Endothelial cell of umbilical vein (primary cell): ENCODE data around the gene ACAA1. TPM values are rescaled to one million over a fixed set of nuclear protein-coding genes. Genes with fewer than 3 reads are reported as not detected.

ENCODE experiments used
- BruUV-seq: library from RNA; stranded (reverse); fragments of 400-500 nt; replicated peaks from 2 replicates; lab custom pipeline; 2021; lab: Mats Ljungman, UMichigan
- CTCF ChIA-PET: fragments of 300-600, 350-600 bp; sonication (Branson Sonifier 250); formaldehyde crosslinking; loops from one replicate; lab custom pipeline; 2021; ENCODE audit warnings: antibody characterized with exemption, inconsistent platforms; lab: Charles Lee
- POLR2A ChIA-PET: fragments of 300-600, 350-600 bp; sonication (Branson Sonifier 250); formaldehyde crosslinking; loops from one replicate; lab custom pipeline; 2021; ENCODE audit warnings: antibody characterized with exemption, inconsistent platforms; lab: Charles Lee
- DNase-seq: peaks from one replicate; pipeline ENCODE4 v3.0.0-alpha.2; 2011; ENCODE audit warnings: low read depth, low spot score
- FAIRE-seq: peaks from 2 replicates; lab custom pipeline; 2011; peaks lifted over from hg19 to GRCh38; lab: Jason Lieb, UNC
- H2AFZ ChIP-seq: 2 replicates; pipeline ENCODE4 v1.6.0; 2012; ENCODE audit warnings: low read depth, low read length, control low read depth, inconsistent platforms
- H3K27ac ChIP-seq: 2 replicates; pipeline ENCODE4 v1.5.1; 2011; ENCODE audit warnings: low read depth, mild to moderate bottlenecking, control low read depth, low read length, moderate library complexity; ENCODE audit not compliant: insufficient read depth
- H3K27me3 ChIP-seq, 2 experiments: 2 replicates each; pipeline versions ENCODE4 v1.6.0 to v1.6.1; 2011; ENCODE audit warnings: low read length in 2 of 2, mixed read lengths in 1 of 2; ENCODE audit not compliant: control insufficient read depth in 2 of 2, insufficient read depth in 2 of 2
- H3K36me3 ChIP-seq, 2 experiments: 2 replicates in 1 of 2; 3 replicates in 1 of 2; pipeline ENCODE4 v1.5.1; 2011; ENCODE audit warnings: low read length in 2 of 2, mild to moderate bottlenecking in 1 of 2, moderate library complexity in 1 of 2; ENCODE audit not compliant: control insufficient read depth in 2 of 2, insufficient read depth in 2 of 2; ENCODE audit errors: extremely low read depth in 1 of 2
- H3K4me1 ChIP-seq: 3 replicates; pipeline ENCODE4 v1.5.1; 2011; ENCODE audit warnings: mild to moderate bottlenecking, low read length; ENCODE audit not compliant: control insufficient read depth, insufficient read depth; ENCODE audit errors: extremely low read depth
- H3K4me2 ChIP-seq: 2 replicates; pipeline ENCODE4 v1.6.1; 2011; ENCODE audit warnings: low read length, control low read depth, mixed read lengths; ENCODE audit not compliant: insufficient read depth
- H3K4me3 ChIP-seq, 3 experiments: fragments of 200-600 bp in 1 of 3; sonication (generic), shearing (Covaris generic) in 1 of 3; replicated peaks in 1 of 3; 2 replicates each; pipeline ENCODE4 v1.5.1; 2011 to 2016; ENCODE audit warnings: control low read depth in 3 of 3, low read length in 3 of 3, mild to moderate bottlenecking in 2 of 3, inconsistent platforms in 1 of 3, low read depth in 1 of 3, moderate library complexity in 1 of 3; ENCODE audit not compliant: insufficient read depth in 1 of 3
- H3K79me2 ChIP-seq: 2 replicates; pipeline ENCODE4 v1.6.0; 2012; ENCODE audit warnings: low read length, inconsistent platforms; ENCODE audit not compliant: control insufficient read depth, insufficient read depth
- H3K9ac ChIP-seq: replicated peaks from 2 replicates; pipeline ENCODE3; 2011; ENCODE audit warnings: low read length, control low read depth; ENCODE audit not compliant: insufficient read depth; ENCODE audit errors: extremely low read depth
- H3K9me1 ChIP-seq: replicated peaks from 3 replicates; pipeline ENCODE4 v1.6.0; 2011; ENCODE audit warnings: mild to moderate bottlenecking, low read length; ENCODE audit not compliant: control insufficient read depth, insufficient read depth; ENCODE audit errors: extremely low read depth
- H3K9me3 ChIP-seq: replicated peaks from 2 replicates; pipeline ENCODE4 v1.5.1; 2012; ENCODE audit warnings: low read length, inconsistent platforms; ENCODE audit not compliant: control insufficient read depth, insufficient read depth
- H4K20me1 ChIP-seq: replicated peaks from 2 replicates; pipeline ENCODE3; 2011; ENCODE audit warnings: mild to moderate bottlenecking, low read length; ENCODE audit not compliant: control insufficient read depth, insufficient read depth; ENCODE audit errors: extremely low read depth
- EZH2 ChIP-seq: IDR thresholded peaks from 2 replicates; pipeline ENCODE4 v1.6.1; 2012; ENCODE audit warnings: borderline replicate concordance, low read depth, mild to moderate bottlenecking, moderate library complexity, low read length, inconsistent platforms; ENCODE audit not compliant: severe bottlenecking
- FOS ChIP-seq: IDR thresholded peaks from 2 replicates; pipeline ENCODE4 v1.6.1; 2011; ENCODE audit warnings: mild to moderate bottlenecking, low read length, moderate library complexity, borderline replicate concordance; ENCODE audit not compliant: insufficient read depth
- GATA2 ChIP-seq: IDR thresholded peaks from 2 replicates; pipeline ENCODE4 v1.7.0; 2011; ENCODE audit warnings: low read depth, mild to moderate bottlenecking, moderate library complexity, mixed read lengths, low read length; ENCODE audit not compliant: insufficient read length, insufficient read depth
- JUN ChIP-seq: IDR thresholded peaks from 2 replicates; pipeline ENCODE4 v1.6.1; 2011; ENCODE audit warnings: borderline replicate concordance, low read depth; ENCODE audit not compliant: insufficient read length, insufficient read depth
- MYC ChIP-seq: IDR thresholded peaks from one replicate; pipeline ENCODE4 v1.6.1; 2011; ENCODE audit warnings: mild to moderate bottlenecking, low read depth, low read length
- POLR2A ChIP-seq: IDR thresholded peaks from 2 replicates; pipeline ENCODE4 v1.6.1; 2012; ENCODE audit warnings: low read depth, mild to moderate bottlenecking, control low read depth, low read length
- POLR2AphosphoS5 ChIP-seq: IDR thresholded peaks from 2 replicates; pipeline ENCODE4 v1.6.1; 2012; ENCODE audit warnings: low read depth, mild to moderate bottlenecking, control low read depth, low read length, moderate library complexity; ENCODE audit not compliant: insufficient read depth
- dilution Hi-C: fragments of 300-500 bp; cut with MboI; formaldehyde crosslinking; loops from one replicate; pipeline ENCODE4 v1.15.0; 2019; ENCODE audit warnings: low sequenced_read_pairs; ENCODE audit not compliant: extremely low pct_ligation_motif_present
- intact Hi-C: fragments of 100-400 bp; cut with micrococcal nuclease; formaldehyde crosslinking; loops from one replicate; pipeline ENCODE4 v1.10.0; 2022
- polyA plus RNA-seq, 4 experiments: library from polyadenylated mRNA; depleted of rRNA in 3 of 4; stranded (reverse) in 3 of 4; unstranded in 1 of 4; fragments of >200 nt; gene quantifications; 2 replicates each; pipeline versions ENCODE4 v1.2.1 to v1.2.3, GENCODE V29; 2011 to 2012; ENCODE audit warnings: missing spikeins in 1 of 4
- total RNA-seq: library from RNA; stranded (reverse); gene quantifications from 2 replicates; pipeline ENCODE4 v1.2.3, GENCODE V29; 2021
- TF ChIP-seq, protein P1 (sequence below): IDR thresholded peaks from 2 replicates; pipeline ENCODE4 v1.6.1; 2011; ENCODE audit not compliant: insufficient read depth, insufficient read length
- TF ChIP-seq, protein P2 (sequence below), 2 donors: IDR thresholded peaks; 1 replicate in 1 of 2; 2 replicates in 1 of 2; pipeline ENCODE4 v1.5.1; 2011; ENCODE audit warnings: low read length in 2 of 2, mild to moderate bottlenecking in 2 of 2, moderate library complexity in 2 of 2, control low read depth in 1 of 2, inconsistent platforms in 1 of 2, low read depth in 1 of 2; ENCODE audit not compliant: insufficient read depth in 1 of 2; ENCODE audit errors: extremely low read depth in 1 of 2

Gene ACAA1
- total and polyA plus RNA-seq, 2 donors (not counting 3 experiments of a cell fraction or from before 2014, with no cell fraction given), result 52.1 to 53.8 TPM

DNA sequence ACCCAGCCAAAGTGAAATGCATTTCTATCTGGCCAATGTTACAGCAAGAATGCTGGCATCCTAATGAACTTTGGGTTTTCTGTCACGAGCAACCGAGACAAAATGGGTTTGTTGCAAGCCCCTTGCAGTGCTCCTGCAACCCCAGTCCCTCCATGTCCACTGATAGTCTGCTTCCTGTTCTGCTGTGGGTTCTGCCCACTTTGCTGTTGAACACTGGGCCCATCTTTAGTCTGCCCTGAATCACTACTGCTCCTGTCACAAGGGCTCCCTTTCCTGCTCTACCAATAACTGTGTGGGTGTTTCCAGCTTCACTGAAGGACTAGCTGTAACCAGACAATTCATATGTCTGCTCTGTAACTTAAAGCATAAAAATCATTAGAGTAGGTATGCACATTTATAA lies 15.7 kb upstream of the ACAA1 start:
- intact Hi-C loops, result no loop called here
- TF ChIP-seq, protein P1, sequence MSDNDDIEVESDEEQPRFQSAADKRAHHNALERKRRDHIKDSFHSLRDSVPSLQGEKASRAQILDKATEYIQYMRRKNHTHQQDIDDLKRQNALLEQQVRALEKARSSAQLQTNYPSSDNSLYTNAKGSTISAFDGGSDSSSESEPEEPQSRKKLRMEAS, result no peak
- TF ChIP-seq GATA2 (no peak), POLR2A (no peak), FOS (no peak), MYC (no peak), POLR2AphosphoS5 (no peak), JUN (no peak), EZH2 (no peak)
- TF ChIP-seq, protein P2, sequence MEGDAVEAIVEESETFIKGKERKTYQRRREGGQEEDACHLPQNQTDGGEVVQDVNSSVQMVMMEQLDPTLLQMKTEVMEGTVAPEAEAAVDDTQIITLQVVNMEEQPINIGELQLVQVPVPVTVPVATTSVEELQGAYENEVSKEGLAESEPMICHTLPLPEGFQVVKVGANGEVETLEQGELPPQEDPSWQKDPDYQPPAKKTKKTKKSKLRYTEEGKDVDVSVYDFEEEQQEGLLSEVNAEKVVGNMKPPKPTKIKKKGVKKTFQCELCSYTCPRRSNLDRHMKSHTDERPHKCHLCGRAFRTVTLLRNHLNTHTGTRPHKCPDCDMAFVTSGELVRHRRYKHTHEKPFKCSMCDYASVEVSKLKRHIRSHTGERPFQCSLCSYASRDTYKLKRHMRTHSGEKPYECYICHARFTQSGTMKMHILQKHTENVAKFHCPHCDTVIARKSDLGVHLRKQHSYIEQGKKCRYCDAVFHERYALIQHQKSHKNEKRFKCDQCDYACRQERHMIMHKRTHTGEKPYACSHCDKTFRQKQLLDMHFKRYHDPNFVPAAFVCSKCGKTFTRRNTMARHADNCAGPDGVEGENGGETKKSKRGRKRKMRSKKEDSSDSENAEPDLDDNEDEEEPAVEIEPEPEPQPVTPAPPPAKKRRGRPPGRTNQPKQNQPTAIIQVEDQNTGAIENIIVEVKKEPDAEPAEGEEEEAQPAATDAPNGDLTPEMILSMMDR (IDR thresholded peaks at IDR 0.05; ENCODE audit: extremely low read depth in 1 of 2, insufficient read depth in 1 of 2, low read depth in 1 of 2, low read length in 2 of 2), result no peak
- Histone ChIP-seq H4K20me1 (no peaks in the 10 kb centered on the region), H3K9ac (no peak overlapping the region), H3K79me2 (no peaks in the 10 kb centered on the region), H3K9me3 (no peaks in the 10 kb centered on the region), H2AFZ (no peak overlapping the region), H3K27me3 (no peaks in the 10 kb centered on the region), H3K27ac (no peak overlapping the region), H3K9me1 (no peaks in the 10 kb centered on the region), H3K4me3 (no peak overlapping the region), H3K36me3 (no peaks in the 10 kb centered on the region), H3K4me2 (no peak overlapping the region), H3K4me1 (no peaks in the 10 kb centered on the region)
- DNase-seq (no peak), FAIRE-seq (no peak)
- no TSS peak for BruUV-seq
- ChIA-PET POLR2A (no interaction called here), CTCF (interaction anchor here (4.2 kb wide), 1 partner anchor 12 kb away, joined by 20 read pairs; the partner anchor contains the start of gene OXSR1)
- dilution Hi-C loops, result no loop called here
